HepG2 (cell line): Measurements from ENCODE around the gene BCAS4. TPM values are rescaled to one million over a fixed set of nuclear protein-coding genes. Genes with fewer than 3 reads are reported as not detected.
A peak's percentile ranks its signal among the peaks of the same experiment; 100 is the strongest.

Experiments used
- BCL6 ChIP-seq: IDR thresholded peaks from 2 replicates; pipeline ENCODE4 v1.6.1; 2016; ENCODE audit warnings: missing genetic modification reagents, missing compliant biosample characterization
- BHLHE40 ChIP-seq: IDR thresholded peaks from 2 replicates; pipeline ENCODE4 v1.6.1; 2011; ENCODE audit warnings: low read length, improper control_type of control experiment
- CHCHD3 ChIP-seq: sonication (generic); formaldehyde crosslinking; IDR thresholded peaks from 2 replicates; pipeline ENCODE4 v1.8.0; 2022; ENCODE audit warnings: mild to moderate bottlenecking, missing genetic modification reagents, moderate library complexity
- KLF15 ChIP-seq: sonication (generic); formaldehyde crosslinking; IDR thresholded peaks from 2 replicates; pipeline ENCODE4 v1.8.1; 2023; ENCODE audit warnings: borderline replicate concordance, mild to moderate bottlenecking, inconsistent platforms, missing genetic modification reagents, mixed read lengths
- MIER3 ChIP-seq: IDR thresholded peaks from 2 replicates; pipeline ENCODE4 v1.6.1; 2016; ENCODE audit warnings: missing compliant biosample characterization, borderline replicate concordance
- MTF1 ChIP-seq: sonication (generic); formaldehyde crosslinking; IDR thresholded peaks from 2 replicates; pipeline ENCODE4 v1.5.0; 2020; ENCODE audit warnings: missing genetic modification reagents
- NCOA1 ChIP-seq: sonication (generic); formaldehyde crosslinking; IDR thresholded peaks from 2 replicates; pipeline ENCODE4 v1.9.0; 2021; ENCODE audit warnings: missing genetic modification reagents
- NR2F2 ChIP-seq: IDR thresholded peaks from 2 replicates; pipeline ENCODE4 v1.6.1; 2012; ENCODE audit warnings: low read depth, inconsistent platforms, borderline replicate concordance
- PCBP1 ChIP-seq: fragments of 200-400 bp; formaldehyde crosslinking; IDR thresholded peaks from 2 replicates; pipeline ENCODE4 v1.6.1; 2017; ENCODE audit warnings: mild to moderate bottlenecking, low read depth, low read length, borderline replicate concordance
- RAD51 ChIP-seq: fragments of 450-650 bp; IDR thresholded peaks from 2 replicates; pipeline ENCODE4 v1.6.1; 2016; ENCODE audit warnings: borderline replicate concordance
- RARA ChIP-seq: IDR thresholded peaks from 2 replicates; pipeline ENCODE4 v1.6.1; 2016; ENCODE audit warnings: missing genetic modification reagents, missing compliant biosample characterization
- RXRA ChIP-seq: sonication (generic); formaldehyde crosslinking; IDR thresholded peaks from 2 replicates; pipeline ENCODE4 v1.5.1; 2020; ENCODE audit warnings: missing genetic modification reagents
- TEAD3 ChIP-seq: optimal IDR thresholded peaks from 2 replicates; pipeline ENCODE3; 2016; ENCODE audit warnings: borderline replicate concordance
- ZFP90 ChIP-seq: sonication (generic); formaldehyde crosslinking; IDR thresholded peaks from 2 replicates; pipeline ENCODE4 v1.8.0; 2022; ENCODE audit warnings: missing genetic modification reagents, mild to moderate bottlenecking, inconsistent platforms, borderline replicate concordance
- ZNF235 ChIP-seq: sonication (generic); formaldehyde crosslinking; IDR thresholded peaks from 2 replicates; pipeline ENCODE4 v1.8.1; 2023; ENCODE audit warnings: mild to moderate bottlenecking, missing genetic modification reagents, borderline replicate concordance
- ZNF282 ChIP-seq: fragments of 450-650 bp; IDR thresholded peaks from 2 replicates; pipeline ENCODE4 v1.6.1; 2018; ENCODE audit not compliant: partially characterized antibody
- ZNF329 ChIP-seq: sonication (generic); formaldehyde crosslinking; IDR thresholded peaks from 2 replicates; pipeline ENCODE4 v1.9.0; 2021; ENCODE audit warnings: low read depth, mild to moderate bottlenecking, missing genetic modification reagents
- ZNF34 ChIP-seq: sonication (generic); formaldehyde crosslinking; IDR thresholded peaks from 2 replicates; pipeline ENCODE4 v1.4.0; 2020; ENCODE audit warnings: mild to moderate bottlenecking, missing genetic modification reagents, borderline replicate concordance
- ZNF430 ChIP-seq: sonication (generic); formaldehyde crosslinking; IDR thresholded peaks from 2 replicates; pipeline ENCODE4 v1.9.0; 2021; ENCODE audit warnings: mild to moderate bottlenecking, missing genetic modification reagents
- ZNF572 ChIP-seq: sonication (generic); formaldehyde crosslinking; IDR thresholded peaks from 2 replicates; pipeline ENCODE4 v1.5.1; 2020; ENCODE audit warnings: mild to moderate bottlenecking, missing genetic modification reagents
- ZNF788 ChIP-seq: sonication (generic); formaldehyde crosslinking; IDR thresholded peaks from 2 replicates; pipeline ENCODE4 v1.5.0; 2020; ENCODE audit warnings: mild to moderate bottlenecking, missing genetic modification reagents, borderline replicate concordance
- ZSCAN12 ChIP-seq: sonication (generic); formaldehyde crosslinking; IDR thresholded peaks from 2 replicates; pipeline ENCODE4 v1.9.0; 2021; ENCODE audit warnings: mild to moderate bottlenecking, missing genetic modification reagents
- polyA plus RNA-seq, 8 experiments: library from polyadenylated mRNA; depleted of rRNA in 3 of 8; stranded (reverse) in 7 of 8; unstranded in 1 of 8; fragments of >200 nt; fragmentation: Illumina TruSeq in 4 of 8; extraction: Trizol in 4 of 8; gene quantifications; 2 replicates each; pipeline versions ENCODE4 v1.2.1 to v1.2.3, GENCODE V29; 2011 to 2016; ENCODE audit warnings: low read depth in 4 of 8, missing spikeins in 1 of 8, mixed read lengths in 1 of 8; ENCODE audit not compliant: insufficient read depth in 1 of 8
- total RNA-seq, 5 experiments: library from RNA; depleted of rRNA; stranded (reverse); fragments of >200 nt; fragmentation: Illumina TruSeq; extraction: Trizol; gene quantifications; 2 replicates each; pipeline ENCODE4 v1.2.3, GENCODE V29; 2016; ENCODE audit warnings: low read depth in 1 of 5
- TF ChIP-seq, protein P1 (sequence below): fragments of 450-650 bp; IDR thresholded peaks from 2 replicates; pipeline ENCODE4 v1.6.1; 2017; ENCODE audit warnings: mild to moderate bottlenecking
- TF ChIP-seq, protein P2 (sequence below): sonication (generic); formaldehyde crosslinking; IDR thresholded peaks from 2 replicates; pipeline ENCODE4 v1.4.0; 2020; ENCODE audit warnings: missing genetic modification reagents; ENCODE audit errors: not compliant biosample characterization
- TF ChIP-seq, protein P3 (sequence below): sonication (generic); formaldehyde crosslinking; IDR thresholded peaks from 2 replicates; pipeline ENCODE4 v1.5.0; 2020; ENCODE audit warnings: missing genetic modification reagents
- TF ChIP-seq, protein P4 (sequence below), 2 experiments: fragments of 450-650 bp in 1 of 2; sonication (generic) in 1 of 2; formaldehyde crosslinking; IDR thresholded peaks; 2 replicates each; pipeline versions ENCODE4 v1.5.0 to v1.8.0; 2020 to 2022; ENCODE audit warnings: mild to moderate bottlenecking in 1 of 2, missing genetic modification reagents in 1 of 2
- TF ChIP-seq, protein P5 (sequence below): IDR thresholded peaks from 2 replicates; pipeline ENCODE4 v1.6.1; 2016; ENCODE audit warnings: missing compliant biosample characterization, missing genetic modification reagents, borderline replicate concordance

BCAS4 gene
- total and polyA plus RNA-seq, 2 of the 13 experiments (the other 11 are each of a cell fraction or from before 2014, with no cell fraction given): 7.2 to 8.0 TPM

DNA sequence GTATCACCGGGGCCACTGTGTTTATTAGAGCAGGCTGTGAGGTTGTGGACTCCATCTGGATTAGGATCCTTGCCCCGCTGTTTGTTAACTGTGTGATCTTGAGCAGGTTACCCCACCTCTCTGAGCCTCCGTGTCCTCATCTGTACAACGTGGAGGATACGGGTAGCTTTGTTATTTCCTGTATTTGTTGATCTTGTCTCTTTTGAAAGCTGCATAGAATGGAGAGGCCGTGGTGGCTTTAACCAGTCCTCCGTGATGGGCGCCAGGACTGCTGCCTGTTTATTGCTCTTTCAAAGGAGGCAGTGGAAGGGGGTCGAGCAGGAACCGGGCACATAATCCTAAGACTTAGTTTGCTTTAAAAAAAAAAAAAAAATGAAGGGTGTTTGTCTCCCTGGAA is 22.9 kb downstream of the BCAS4 start (continued):
- TF ChIP-seq RARA (no peak), NR2F2 (no peak), BHLHE40 (no peak), TEAD3 (CRISPR knock-in tag) (no peak), ZNF329 (CRISPR knock-in tag) (no peak), CHCHD3 (CRISPR knock-in tag) (no peak), ZNF430 (CRISPR knock-in tag) (no peak), ZNF235 (CRISPR knock-in tag) (no peak), ZNF34 (CRISPR knock-in tag) (peak; percentile 51; the same call in 1 of the 2 replicates), ZNF788 (CRISPR knock-in tag) (no peak), MIER3 (no peak), ZNF572 (no peak), RXRA (no peak), NCOA1 (0 out of 2 replicates have a peak, but pooled peaks have one; percentile 56), BCL6 (CRISPR knock-in tag) (no peak), MTF1 (CRISPR knock-in tag) (0 out of 2 replicates have a peak, but pooled peaks have one; percentile 22), ZFP90 (CRISPR knock-in tag) (no peak), ZSCAN12 (CRISPR knock-in tag) (no peak), ZNF282 (no peak), PCBP1 (no peak), RAD51 (no peak), KLF15 (CRISPR knock-in tag) (no peak)
- TF ChIP-seq, protein P1, sequence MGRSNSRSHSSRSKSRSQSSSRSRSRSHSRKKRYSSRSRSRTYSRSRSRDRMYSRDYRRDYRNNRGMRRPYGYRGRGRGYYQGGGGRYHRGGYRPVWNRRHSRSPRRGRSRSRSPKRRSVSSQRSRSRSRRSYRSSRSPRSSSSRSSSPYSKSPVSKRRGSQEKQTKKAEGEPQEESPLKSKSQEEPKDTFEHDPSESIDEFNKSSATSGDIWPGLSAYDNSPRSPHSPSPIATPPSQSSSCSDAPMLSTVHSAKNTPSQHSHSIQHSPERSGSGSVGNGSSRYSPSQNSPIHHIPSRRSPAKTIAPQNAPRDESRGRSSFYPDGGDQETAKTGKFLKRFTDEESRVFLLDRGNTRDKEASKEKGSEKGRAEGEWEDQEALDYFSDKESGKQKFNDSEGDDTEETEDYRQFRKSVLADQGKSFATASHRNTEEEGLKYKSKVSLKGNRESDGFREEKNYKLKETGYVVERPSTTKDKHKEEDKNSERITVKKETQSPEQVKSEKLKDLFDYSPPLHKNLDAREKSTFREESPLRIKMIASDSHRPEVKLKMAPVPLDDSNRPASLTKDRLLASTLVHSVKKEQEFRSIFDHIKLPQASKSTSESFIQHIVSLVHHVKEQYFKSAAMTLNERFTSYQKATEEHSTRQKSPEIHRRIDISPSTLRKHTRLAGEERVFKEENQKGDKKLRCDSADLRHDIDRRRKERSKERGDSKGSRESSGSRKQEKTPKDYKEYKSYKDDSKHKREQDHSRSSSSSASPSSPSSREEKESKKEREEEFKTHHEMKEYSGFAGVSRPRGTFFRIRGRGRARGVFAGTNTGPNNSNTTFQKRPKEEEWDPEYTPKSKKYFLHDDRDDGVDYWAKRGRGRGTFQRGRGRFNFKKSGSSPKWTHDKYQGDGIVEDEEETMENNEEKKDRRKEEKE: no peak
- TF ChIP-seq, protein P2, sequence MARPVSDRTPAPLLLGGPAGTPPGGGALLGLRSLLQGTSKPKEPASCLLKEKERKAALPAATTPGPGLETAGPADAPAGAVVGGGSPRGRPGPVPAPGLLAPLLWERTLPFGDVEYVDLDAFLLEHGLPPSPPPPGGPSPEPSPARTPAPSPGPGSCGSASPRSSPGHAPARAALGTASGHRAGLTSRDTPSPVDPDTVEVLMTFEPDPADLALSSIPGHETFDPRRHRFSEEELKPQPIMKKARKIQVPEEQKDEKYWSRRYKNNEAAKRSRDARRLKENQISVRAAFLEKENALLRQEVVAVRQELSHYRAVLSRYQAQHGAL: no peak
- TF ChIP-seq, protein P3, sequence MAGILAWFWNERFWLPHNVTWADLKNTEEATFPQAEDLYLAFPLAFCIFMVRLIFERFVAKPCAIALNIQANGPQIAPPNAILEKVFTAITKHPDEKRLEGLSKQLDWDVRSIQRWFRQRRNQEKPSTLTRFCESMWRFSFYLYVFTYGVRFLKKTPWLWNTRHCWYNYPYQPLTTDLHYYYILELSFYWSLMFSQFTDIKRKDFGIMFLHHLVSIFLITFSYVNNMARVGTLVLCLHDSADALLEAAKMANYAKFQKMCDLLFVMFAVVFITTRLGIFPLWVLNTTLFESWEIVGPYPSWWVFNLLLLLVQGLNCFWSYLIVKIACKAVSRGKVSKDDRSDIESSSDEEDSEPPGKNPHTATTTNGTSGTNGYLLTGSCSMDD: no peak
- TF ChIP-seq, protein P4, sequence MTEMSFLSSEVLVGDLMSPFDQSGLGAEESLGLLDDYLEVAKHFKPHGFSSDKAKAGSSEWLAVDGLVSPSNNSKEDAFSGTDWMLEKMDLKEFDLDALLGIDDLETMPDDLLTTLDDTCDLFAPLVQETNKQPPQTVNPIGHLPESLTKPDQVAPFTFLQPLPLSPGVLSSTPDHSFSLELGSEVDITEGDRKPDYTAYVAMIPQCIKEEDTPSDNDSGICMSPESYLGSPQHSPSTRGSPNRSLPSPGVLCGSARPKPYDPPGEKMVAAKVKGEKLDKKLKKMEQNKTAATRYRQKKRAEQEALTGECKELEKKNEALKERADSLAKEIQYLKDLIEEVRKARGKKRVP (CRISPR knock-in tag; IDR thresholded peaks at IDR 0.05): no peak
- TF ChIP-seq, protein P5, sequence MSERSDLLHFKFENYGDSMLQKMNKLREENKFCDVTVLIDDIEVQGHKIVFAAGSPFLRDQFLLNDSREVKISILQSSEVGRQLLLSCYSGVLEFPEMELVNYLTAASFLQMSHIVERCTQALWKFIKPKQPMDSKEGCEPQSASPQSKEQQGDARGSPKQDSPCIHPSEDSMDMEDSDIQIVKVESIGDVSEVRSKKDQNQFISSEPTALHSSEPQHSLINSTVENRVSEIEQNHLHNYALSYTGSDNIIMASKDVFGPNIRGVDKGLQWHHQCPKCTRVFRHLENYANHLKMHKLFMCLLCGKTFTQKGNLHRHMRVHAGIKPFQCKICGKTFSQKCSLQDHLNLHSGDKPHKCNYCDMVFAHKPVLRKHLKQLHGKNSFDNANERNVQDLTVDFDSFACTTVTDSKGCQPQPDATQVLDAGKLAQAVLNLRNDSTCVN (CRISPR knock-in tag): no peak
